ENCODE data around the gene TSPAN9. TPM values are rescaled to one million over a fixed set of nuclear protein-coding genes. Genes with fewer than 3 reads are reported as not detected.

The TSPAN9 gene
- polyA plus RNA-seq, 3 donors: 0.15 to 0.34 (median 0.25) TPM

DNA sequence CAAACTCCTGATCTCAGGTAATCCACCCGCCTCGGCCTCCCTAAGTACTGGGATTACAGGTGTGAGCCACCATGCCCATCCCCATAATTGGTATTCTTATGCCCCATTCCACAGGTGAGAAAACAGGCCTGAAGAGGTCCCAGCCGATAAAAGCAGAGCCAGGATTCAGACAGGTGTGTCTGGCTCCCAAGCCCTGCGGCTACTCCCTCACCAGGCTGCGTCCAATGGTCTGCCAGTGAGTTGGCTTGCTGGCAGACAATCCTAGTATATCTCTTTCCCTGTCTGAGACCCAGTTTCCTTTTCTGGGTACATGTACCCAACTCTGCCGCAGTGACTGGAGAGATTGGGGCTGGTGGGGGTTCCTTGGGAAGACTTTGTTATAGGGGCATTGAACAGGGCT is 1.9 kb upstream of the TSPAN9 start:
- intact Hi-C loops (cut with micrococcal nuclease): loop anchor here in 1 of 2 donors (2.0 kb wide), 1 partner anchor 199 kb away; no protein-coding TSS in a partner anchor
- peaks cover 0 to 9% of the 10 kb centered on the region in 2 donors for H3K9me3 ChIP-seq (replicated peaks in 1 of 2; ENCODE audit: control insufficient read depth in 1 of 2, insufficient read depth in 1 of 2, low read length in 2 of 2)
- Mint-ChIP-seq H3K36me3 (peaks cover 0 to 6% of the 10 kb centered on the region in 2 donors), H3K4me1 (peaks cover 15% of the 10 kb centered on the region), H3K4me3 (peak overlapping the region; percentile 12 to 68), H3K9me3 (peaks cover 0 to 8% (median 2%) of the 10 kb centered on the region in 7 donors), H3K27ac (no peak overlapping the region), H3K27me3 (ENCODE audit: low read depth in 3 of 3) (peaks cover 31 to 74% (median 59%) of the 10 kb centered on the region in 3 donors)
- H3K4me3 ChIP-seq (replicated peaks in 1 of 3; ENCODE audit: low read depth in 2 of 3, low read length in 3 of 3): no peak overlapping the region
- no peaks in the 10 kb centered on the region for H4K20me1 ChIP-seq (ENCODE audit: insufficient read depth, low read length)
- no peak overlapping the region for H3K9ac ChIP-seq (ENCODE audit: insufficient read depth, low read length, poor library complexity, severe bottlenecking)
- H3K27ac ChIP-seq (ENCODE audit: low read depth in 1 of 2, low read length in 2 of 2): no peak overlapping the region
- no peaks in the 10 kb centered on the region for H3K36me3 ChIP-seq (replicated peaks in 1 of 2; ENCODE audit: control insufficient read depth in 1 of 2, insufficient read depth in 2 of 2, low read length in 2 of 2)
- no peak overlapping the region for H2AFZ ChIP-seq (ENCODE audit: insufficient read depth, low read depth, low read length, poor library complexity, severe bottlenecking)
- 96% methylated on average over 4 of the region's 6 CpGs for WGBS (ENCODE audit: insufficient coverage)
- DNase-seq: no peak
- H3K79me2 ChIP-seq (ENCODE audit: insufficient read depth, low read length): no peaks in the 10 kb centered on the region
- peaks cover 12 to 15% of the 10 kb centered on the region in 2 donors for H3K4me1 ChIP-seq (ENCODE audit: control insufficient read depth in 1 of 2, insufficient read depth in 2 of 2, low read length in 2 of 2)
- TF ChIP-seq, protein P1, sequence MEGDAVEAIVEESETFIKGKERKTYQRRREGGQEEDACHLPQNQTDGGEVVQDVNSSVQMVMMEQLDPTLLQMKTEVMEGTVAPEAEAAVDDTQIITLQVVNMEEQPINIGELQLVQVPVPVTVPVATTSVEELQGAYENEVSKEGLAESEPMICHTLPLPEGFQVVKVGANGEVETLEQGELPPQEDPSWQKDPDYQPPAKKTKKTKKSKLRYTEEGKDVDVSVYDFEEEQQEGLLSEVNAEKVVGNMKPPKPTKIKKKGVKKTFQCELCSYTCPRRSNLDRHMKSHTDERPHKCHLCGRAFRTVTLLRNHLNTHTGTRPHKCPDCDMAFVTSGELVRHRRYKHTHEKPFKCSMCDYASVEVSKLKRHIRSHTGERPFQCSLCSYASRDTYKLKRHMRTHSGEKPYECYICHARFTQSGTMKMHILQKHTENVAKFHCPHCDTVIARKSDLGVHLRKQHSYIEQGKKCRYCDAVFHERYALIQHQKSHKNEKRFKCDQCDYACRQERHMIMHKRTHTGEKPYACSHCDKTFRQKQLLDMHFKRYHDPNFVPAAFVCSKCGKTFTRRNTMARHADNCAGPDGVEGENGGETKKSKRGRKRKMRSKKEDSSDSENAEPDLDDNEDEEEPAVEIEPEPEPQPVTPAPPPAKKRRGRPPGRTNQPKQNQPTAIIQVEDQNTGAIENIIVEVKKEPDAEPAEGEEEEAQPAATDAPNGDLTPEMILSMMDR (IDR thresholded peaks at IDR 0.05): no peak
- peaks cover 21 to 46% of the 10 kb centered on the region in 2 donors for H3K27me3 ChIP-seq (ENCODE audit: control insufficient read depth in 2 of 2, insufficient read depth in 2 of 2, low read length in 2 of 2)
- no peak overlapping the region for H3K4me2 ChIP-seq (replicated peaks; ENCODE audit: extremely low read depth, low read length, poor library complexity, severe bottlenecking)

GRCh38 chr12:3077572-3078081 is 448 bp downstream of the TSPAN9 start:
- Histone ChIP-seq H3K27ac (ENCODE audit: low read depth in 1 of 2, low read length in 2 of 2) (no peak overlapping the region), H2AFZ (ENCODE audit: insufficient read depth, low read depth, low read length, poor library complexity, severe bottlenecking) (peak overlapping the region; percentile 88), H3K4me1 (ENCODE audit: control insufficient read depth in 1 of 2, insufficient read depth in 2 of 2, low read length in 2 of 2) (peaks cover 12 to 15% of the 10 kb centered on the region in 2 donors), H4K20me1 (ENCODE audit: insufficient read depth, low read length) (no peaks in the 10 kb centered on the region), H3K79me2 (ENCODE audit: insufficient read depth, low read length) (no peaks in the 10 kb centered on the region), H3K9me3 (replicated peaks in 1 of 2; ENCODE audit: control insufficient read depth in 1 of 2, insufficient read depth in 1 of 2, low read length in 2 of 2) (peaks cover 0 to 9% of the 10 kb centered on the region in 2 donors), H3K9ac (ENCODE audit: insufficient read depth, low read length, poor library complexity, severe bottlenecking) (peak overlapping the region; percentile 43), H3K36me3 (replicated peaks in 1 of 2; ENCODE audit: control insufficient read depth in 1 of 2, insufficient read depth in 2 of 2, low read length in 2 of 2) (no peaks in the 10 kb centered on the region), H3K4me3 (replicated peaks in 1 of 3; ENCODE audit: low read depth in 2 of 3, low read length in 3 of 3) (peak overlapping the region; percentile 13 to 80 (median 32)), H3K4me2 (replicated peaks; ENCODE audit: extremely low read depth, low read length, poor library complexity, severe bottlenecking) (peak overlapping the region; percentile 92), H3K27me3 (ENCODE audit: control insufficient read depth in 2 of 2, insufficient read depth in 2 of 2, low read length in 2 of 2) (peaks cover 21 to 46% of the 10 kb centered on the region in 2 donors)
- H3K36me3 Mint-ChIP-seq: peaks cover 0 to 6% of the 10 kb centered on the region in 2 donors
- no peak for DNase-seq
- peaks cover 15% of the 10 kb centered on the region for H3K4me1 Mint-ChIP-seq
- 1% methylated on average over 31 of the region's 32 CpGs for WGBS (ENCODE audit: insufficient coverage)
- peaks cover 0 to 8% (median 2%) of the 10 kb centered on the region in 7 donors for H3K9me3 Mint-ChIP-seq
- intact Hi-C loops (cut with micrococcal nuclease): no loop called here
- H3K4me3 Mint-ChIP-seq: peak overlapping the region; percentile 76 to 85
- TF ChIP-seq, protein P1 (IDR thresholded peaks at IDR 0.05): no peak
- H3K27me3 Mint-ChIP-seq (ENCODE audit: low read depth in 3 of 3): peaks cover 35 to 83% (median 62%) of the 10 kb centered on the region in 3 donors
- no peak overlapping the region for H3K27ac Mint-ChIP-seq
